ENCODE measurements around the gene PLEKHM2.

The PLEKHM2 gene

GRCh38 chr1:15758953-15759661, 75.0 kb downstream of the PLEKHM2 start:
- no peaks in the 10 kb centered on the region for H3K36me3 Mint-ChIP-seq (ENCODE audit: low read depth)

GRCh38 chr1:15760520-15761211, 76.5 kb downstream of the PLEKHM2 start:
- Mint-ChIP-seq H3K36me3 (ENCODE audit: low read depth) (no peaks in the 10 kb centered on the region), H3K27ac (no peak overlapping the region), H3K4me3 (no peak overlapping the region), H3K4me1 (ENCODE audit: low read depth) (peaks cover 14% of the 10 kb centered on the region), H3K9me3 (no peaks in the 10 kb centered on the region), H3K27me3 (peaks cover 52% of the 10 kb centered on the region)

More at GRCh38 chr1:15758953-15759661, 75.0 kb downstream of the PLEKHM2 start:
- no peaks in the 10 kb centered on the region for H3K9me3 Mint-ChIP-seq
- no peak overlapping the region for H3K27ac Mint-ChIP-seq
- peaks cover 54% of the 10 kb centered on the region for H3K27me3 Mint-ChIP-seq
- H3K4me1 Mint-ChIP-seq (ENCODE audit: low read depth) = peaks cover 14% of the 10 kb centered on the region
- no peak overlapping the region for H3K4me3 Mint-ChIP-seq

- H3K4me1 Mint-ChIP-seq (ENCODE audit: low read depth) = peaks cover 9% of the 10 kb centered on the region
- H3K27ac Mint-ChIP-seq = no peak overlapping the region
- peaks cover 44% of the 10 kb centered on the region for H3K27me3 Mint-ChIP-seq
- no peaks in the 10 kb centered on the region for H3K9me3 Mint-ChIP-seq
- H3K36me3 Mint-ChIP-seq (ENCODE audit: low read depth) = no peaks in the 10 kb centered on the region
- no peak overlapping the region for H3K4me3 Mint-ChIP-seq
These were observed 77.4 kb downstream of the PLEKHM2 start for GRCh38 chr1:15761366-15762128.

- Mint-ChIP-seq H3K27me3 (peaks cover 34% of the 10 kb centered on the region), H3K27ac (no peak overlapping the region), H3K9me3 (no peaks in the 10 kb centered on the region), H3K36me3 (ENCODE audit: low read depth) (no peaks in the 10 kb centered on the region), H3K4me1 (ENCODE audit: low read depth) (peaks cover 4% of the 10 kb centered on the region), H3K4me3 (no peak overlapping the region)
These were observed 78.4 kb downstream of the PLEKHM2 start for GRCh38 chr1:15762546-15762945.

GRCh38 chr1:15764269-15764764, 80.2 kb downstream of the PLEKHM2 start:
- no peak overlapping the region for H3K27ac Mint-ChIP-seq

GRCh38 chr1:15764890-15765289, 80.8 kb downstream of the PLEKHM2 start:
- Mint-ChIP-seq H3K9me3 (no peaks in the 10 kb centered on the region), H3K36me3 (ENCODE audit: low read depth) (no peaks in the 10 kb centered on the region)

More at GRCh38 chr1:15764269-15764764, 80.2 kb downstream of the PLEKHM2 start:
- Mint-ChIP-seq H3K4me1 (ENCODE audit: low read depth) (no peaks in the 10 kb centered on the region), H3K4me3 (no peak overlapping the region), H3K9me3 (no peaks in the 10 kb centered on the region), H3K27me3 (peaks cover 31% of the 10 kb centered on the region), H3K36me3 (ENCODE audit: low read depth) (no peaks in the 10 kb centered on the region)

GRCh38 chr1:15765495-15766194, 81.5 kb downstream of the PLEKHM2 start:
- Mint-ChIP-seq H3K4me1 (ENCODE audit: low read depth) (no peaks in the 10 kb centered on the region), H3K27ac (no peak overlapping the region), H3K36me3 (ENCODE audit: low read depth) (no peaks in the 10 kb centered on the region), H3K27me3 (peaks cover 23% of the 10 kb centered on the region), H3K9me3 (no peaks in the 10 kb centered on the region), H3K4me3 (no peak overlapping the region)

More at GRCh38 chr1:15764890-15765289, 80.8 kb downstream of the PLEKHM2 start:
- Mint-ChIP-seq H3K27me3 (peaks cover 26% of the 10 kb centered on the region), H3K4me1 (ENCODE audit: low read depth) (no peaks in the 10 kb centered on the region), H3K27ac (no peak overlapping the region), H3K4me3 (no peak overlapping the region)

GRCh38 chr1:15767941-15768340, 83.8 kb downstream of the PLEKHM2 start:
- Mint-ChIP-seq H3K27me3 (peaks cover 12% of the 10 kb centered on the region), H3K4me3 (no peak overlapping the region), H3K36me3 (ENCODE audit: low read depth) (no peaks in the 10 kb centered on the region), H3K9me3 (no peaks in the 10 kb centered on the region), H3K27ac (no peak overlapping the region), H3K4me1 (ENCODE audit: low read depth) (no peaks in the 10 kb centered on the region)

GRCh38 chr1:15768388-15768787, 84.3 kb downstream of the PLEKHM2 start:
- Mint-ChIP-seq H3K9me3 (no peaks in the 10 kb centered on the region), H3K36me3 (ENCODE audit: low read depth) (no peaks in the 10 kb centered on the region), H3K4me3 (no peak overlapping the region), H3K27ac (no peak overlapping the region), H3K27me3 (peaks cover 12% of the 10 kb centered on the region), H3K4me1 (ENCODE audit: low read depth) (no peaks in the 10 kb centered on the region)

GRCh38 chr1:15770313-15770962, 86.3 kb downstream of the PLEKHM2 start:
- no peaks in the 10 kb centered on the region for H3K4me1 Mint-ChIP-seq (ENCODE audit: low read depth)
- no peak overlapping the region for H3K4me3 Mint-ChIP-seq
- H3K27ac Mint-ChIP-seq = no peak overlapping the region
- no peaks in the 10 kb centered on the region for H3K36me3 Mint-ChIP-seq (ENCODE audit: low read depth)
- no peaks in the 10 kb centered on the region for H3K9me3 Mint-ChIP-seq
- H3K27me3 Mint-ChIP-seq = peaks cover 8% of the 10 kb centered on the region

- H3K27ac Mint-ChIP-seq = no peak overlapping the region
- no peaks in the 10 kb centered on the region for H3K9me3 Mint-ChIP-seq
- H3K4me1 Mint-ChIP-seq (ENCODE audit: low read depth) = no peaks in the 10 kb centered on the region
- H3K4me3 Mint-ChIP-seq = no peak overlapping the region
- no peaks in the 10 kb centered on the region for H3K36me3 Mint-ChIP-seq (ENCODE audit: low read depth)
- peaks cover 8% of the 10 kb centered on the region for H3K27me3 Mint-ChIP-seq
These were observed 87.9 kb downstream of the PLEKHM2 start for GRCh38 chr1:15771836-15772515.

- Mint-ChIP-seq H3K4me3 (no peak overlapping the region), H3K9me3 (no peaks in the 10 kb centered on the region), H3K36me3 (ENCODE audit: low read depth) (no peaks in the 10 kb centered on the region), H3K4me1 (ENCODE audit: low read depth) (no peaks in the 10 kb centered on the region), H3K27me3 (peaks cover 5% of the 10 kb centered on the region), H3K27ac (no peak overlapping the region)
These were observed 91.6 kb downstream of the PLEKHM2 start for GRCh38 chr1:15775706-15776105.

GRCh38 chr1:15777909-15778707, 94.0 kb downstream of the PLEKHM2 start:
- Mint-ChIP-seq H3K9me3 (no peaks in the 10 kb centered on the region), H3K4me3 (no peak overlapping the region), H3K27me3 (no peaks in the 10 kb centered on the region), H3K4me1 (ENCODE audit: low read depth) (no peaks in the 10 kb centered on the region), H3K36me3 (ENCODE audit: low read depth) (no peaks in the 10 kb centered on the region), H3K27ac (no peak overlapping the region)
